ENCODE data around the gene STIM2.
A peak's percentile ranks its signal among the peaks of the same experiment; 100 is the strongest.

Gene STIM2

GRCh38 chr4:27048429-27049238 is 188.0 kb downstream of the STIM2 start:
- Histone ChIP-seq H3K27me3 (no peaks in the 10 kb centered on the region), H3K4me3 (no peak overlapping the region), H3K4me1 (no peaks in the 10 kb centered on the region), H3K27ac (no peak overlapping the region), H3K9ac (no peak overlapping the region), H3K36me3 (no peaks in the 10 kb centered on the region), H4K20me1 (no peaks in the 10 kb centered on the region), H3K4me2 (no peak overlapping the region), H3K9me3 (peaks cover 7% of the 10 kb centered on the region)
- no peak for TF ChIP-seq Cebpa-rat (IDR thresholded peaks at IDR 0.05)

- Histone ChIP-seq H3K27me3 (no peaks in the 10 kb centered on the region), H3K9ac (no peak overlapping the region), H3K4me2 (no peak overlapping the region), H3K9me3 (no peaks in the 10 kb centered on the region), H3K4me1 (no peaks in the 10 kb centered on the region), H3K27ac (no peak overlapping the region), H3K4me3 (no peak overlapping the region), H3K36me3 (no peaks in the 10 kb centered on the region), H4K20me1 (no peaks in the 10 kb centered on the region)
- no peak for TF ChIP-seq Cebpa-rat (IDR thresholded peaks at IDR 0.05)
Measured at GRCh38 chr4:27049239-27049829, 188.7 kb downstream of the STIM2 start.

- H3K4me1 ChIP-seq, result peaks cover 10% of the 10 kb centered on the region
- no peaks in the 10 kb centered on the region for H3K27me3 ChIP-seq
- no peak for TF ChIP-seq Cebpa-rat (IDR thresholded peaks at IDR 0.05)
- H3K9me3 ChIP-seq, result no peaks in the 10 kb centered on the region
- no peak overlapping the region for H3K4me3 ChIP-seq
- no peak overlapping the region for H3K27ac ChIP-seq
- no peak overlapping the region for H3K9ac ChIP-seq
- no peaks in the 10 kb centered on the region for H3K36me3 ChIP-seq
- no peak overlapping the region for H3K4me2 ChIP-seq
- no peaks in the 10 kb centered on the region for H4K20me1 ChIP-seq
Measured at GRCh38 chr4:27050731-27051130, 190.1 kb downstream of the STIM2 start.

- Histone ChIP-seq H3K36me3 (no peaks in the 10 kb centered on the region), H3K4me1 (peaks cover 10% of the 10 kb centered on the region), H3K4me2 (peak overlapping the region; percentile 25; the same call in 1 of the 2 replicates), H3K9me3 (no peaks in the 10 kb centered on the region), H3K9ac (no peak overlapping the region), H3K27me3 (no peaks in the 10 kb centered on the region), H3K27ac (no peak overlapping the region), H4K20me1 (no peaks in the 10 kb centered on the region), H3K4me3 (no peak overlapping the region)
- TF ChIP-seq Cebpa-rat (IDR thresholded peaks at IDR 0.05), result no peak
Measured at GRCh38 chr4:27055221-27055760, 194.7 kb downstream of the STIM2 start.

GRCh38 chr4:27056281-27056680 is 195.6 kb downstream of the STIM2 start:
- no peaks in the 10 kb centered on the region for H3K27me3 ChIP-seq
- H3K9ac ChIP-seq, result no peak overlapping the region
- H3K36me3 ChIP-seq, result no peaks in the 10 kb centered on the region
- no peaks in the 10 kb centered on the region for H4K20me1 ChIP-seq
- TF ChIP-seq Cebpa-rat (IDR thresholded peaks at IDR 0.05), result no peak
- H3K27ac ChIP-seq, result no peak overlapping the region
- no peak overlapping the region for H3K4me2 ChIP-seq
- H3K4me3 ChIP-seq, result no peak overlapping the region
- H3K9me3 ChIP-seq, result no peaks in the 10 kb centered on the region
- H3K4me1 ChIP-seq, result peaks cover 10% of the 10 kb centered on the region

- Histone ChIP-seq H3K9me3 (no peaks in the 10 kb centered on the region), H3K4me3 (no peak overlapping the region), H3K27ac (no peak overlapping the region), H3K4me1 (peaks cover 10% of the 10 kb centered on the region), H3K9ac (no peak overlapping the region), H3K27me3 (no peaks in the 10 kb centered on the region), H3K36me3 (no peaks in the 10 kb centered on the region), H4K20me1 (no peaks in the 10 kb centered on the region), H3K4me2 (no peak overlapping the region)
- TF ChIP-seq Cebpa-rat (IDR thresholded peaks at IDR 0.05), result no peak
Measured at GRCh38 chr4:27057053-27057452, 196.4 kb downstream of the STIM2 start.

- peaks cover 10% of the 10 kb centered on the region for H3K4me1 ChIP-seq
- H3K27me3 ChIP-seq, result no peaks in the 10 kb centered on the region
- no peaks in the 10 kb centered on the region for H3K9me3 ChIP-seq
- H3K36me3 ChIP-seq, result no peaks in the 10 kb centered on the region
- no peak overlapping the region for H3K4me2 ChIP-seq
- no peak overlapping the region for H3K4me3 ChIP-seq
- no peak overlapping the region for H3K9ac ChIP-seq
- H3K27ac ChIP-seq, result no peak overlapping the region
- no peaks in the 10 kb centered on the region for H4K20me1 ChIP-seq
- no peak for TF ChIP-seq Cebpa-rat (IDR thresholded peaks at IDR 0.05)
Measured at GRCh38 chr4:27057662-27058061, 197.0 kb downstream of the STIM2 start.

- Histone ChIP-seq H3K9ac (no peak overlapping the region), H3K27me3 (no peaks in the 10 kb centered on the region), H3K4me2 (no peak overlapping the region), H3K4me1 (peaks cover 10% of the 10 kb centered on the region), H3K9me3 (no peaks in the 10 kb centered on the region), H3K36me3 (no peaks in the 10 kb centered on the region), H4K20me1 (no peaks in the 10 kb centered on the region), H3K27ac (no peak overlapping the region), H3K4me3 (no peak overlapping the region)
- no peak for TF ChIP-seq Cebpa-rat (IDR thresholded peaks at IDR 0.05)
Measured at GRCh38 chr4:27058819-27059406, 198.3 kb downstream of the STIM2 start.

GRCh38 chr4:27059446-27059845 is 198.8 kb downstream of the STIM2 start:
- Histone ChIP-seq H3K27me3 (no peaks in the 10 kb centered on the region), H3K9me3 (no peaks in the 10 kb centered on the region), H3K4me2 (no peak overlapping the region), H3K27ac (no peak overlapping the region), H3K36me3 (no peaks in the 10 kb centered on the region), H3K4me3 (no peak overlapping the region), H4K20me1 (no peaks in the 10 kb centered on the region), H3K9ac (no peak overlapping the region), H3K4me1 (peaks cover 10% of the 10 kb centered on the region)
- no peak for TF ChIP-seq Cebpa-rat (IDR thresholded peaks at IDR 0.05)

GRCh38 chr4:27062256-27062655 is 201.6 kb downstream of the STIM2 start:
- no peaks in the 10 kb centered on the region for H3K36me3 ChIP-seq
- H4K20me1 ChIP-seq, result no peaks in the 10 kb centered on the region
- TF ChIP-seq Cebpa-rat (IDR thresholded peaks at IDR 0.05), result no peak
- H3K27ac ChIP-seq, result no peak overlapping the region
- H3K27me3 ChIP-seq, result no peaks in the 10 kb centered on the region
- no peaks in the 10 kb centered on the region for H3K9me3 ChIP-seq
- no peak overlapping the region for H3K4me3 ChIP-seq
- H3K4me1 ChIP-seq, result no peaks in the 10 kb centered on the region
- H3K9ac ChIP-seq, result no peak overlapping the region
- no peak overlapping the region for H3K4me2 ChIP-seq
